K562 (cell line): Measurements from ENCODE around the gene SESN2. TPM values are rescaled to one million over a fixed set of nuclear protein-coding genes. Genes with fewer than 3 reads are reported as not detected.
A peak's percentile ranks its signal among the peaks of the same experiment; 100 is the strongest.

Experiments
- BRCA1 ChIP-seq, 2 experiments: fragments of 450-650 bp in 1 of 2; sonication (generic) in 1 of 2; formaldehyde crosslinking in 1 of 2; IDR thresholded peaks; 2 replicates each; pipeline versions ENCODE4 v1.5.0 to v1.6.1; 2017 to 2020; ENCODE audit warnings: mild to moderate bottlenecking in 1 of 2, missing genetic modification reagents in 1 of 2
- CBFA2T2 ChIP-seq: fragments of 450-650 bp; conservative IDR thresholded peaks from 2 replicates; pipeline ENCODE4 v1.6.1; 2017; ENCODE audit warnings: mild to moderate bottlenecking
- FOS ChIP-seq: IDR thresholded peaks from 3 replicates; pipeline ENCODE4 v1.6.1; 2011; ENCODE audit not compliant: insufficient read length; ENCODE audit errors: extremely low read depth
- MBD2 ChIP-seq: sonication (generic); IDR thresholded peaks from 2 replicates; pipeline ENCODE4 v1.6.1; 2016; ENCODE audit warnings: low read depth, borderline replicate concordance
- NR1H2 ChIP-seq: sonication (generic); formaldehyde crosslinking; IDR thresholded peaks from 2 replicates; pipeline ENCODE4 v1.4.0; 2020; ENCODE audit warnings: mild to moderate bottlenecking, missing genetic modification reagents
- RHOXF2B ChIP-seq: fragments of 250-450 bp; sonication (Bioruptor Pico); conservative IDR thresholded peaks from 2 replicates; pipeline ENCODE4 v1.5.1; 2021
- SIX5 ChIP-seq, 2 experiments: IDR thresholded peaks; 2 replicates each; pipeline ENCODE4 v1.6.1; 2011; ENCODE audit warnings: low read length in 2 of 2, borderline replicate concordance in 1 of 2, low read depth in 1 of 2, mild to moderate bottlenecking in 1 of 2, moderate library complexity in 1 of 2; ENCODE audit not compliant: insufficient read depth in 1 of 2
- SMAD3 ChIP-seq: fragments of 450-650 bp; formaldehyde crosslinking; conservative IDR thresholded peaks from 2 replicates; pipeline ENCODE4 v1.4.0; 2020; ENCODE audit warnings: mild to moderate bottlenecking
- SRF ChIP-seq, 2 experiments: fragments of 250-450, 450-650 bp in 1 of 2; sonication (Bioruptor Pico) in 1 of 2; sonication (generic) in 1 of 2; formaldehyde crosslinking; IDR thresholded peaks; 2 replicates each; pipeline versions ENCODE4 v1.5.0 to v1.5.1; 2020 to 2022; ENCODE audit warnings: mild to moderate bottlenecking in 1 of 2, missing genetic modification reagents in 1 of 2
- ZFP36 ChIP-seq: fragments of 150-350 bp; IDR thresholded peaks from 2 replicates; pipeline ENCODE4 v1.6.1; 2018; ENCODE audit warnings: low read length, low read depth; ENCODE audit not compliant: partially characterized antibody
- ZNF174 ChIP-seq: fragments of 250-450 bp; sonication (Bioruptor Pico); IDR thresholded peaks from 2 replicates; pipeline ENCODE4 v1.4.0; 2020; ENCODE audit warnings: mild to moderate bottlenecking
- ZNF780A ChIP-seq: fragments of 250-450 bp; sonication (Bioruptor Pico); IDR thresholded peaks from 2 replicates; pipeline ENCODE4 v1.5.0; 2021; ENCODE audit warnings: mild to moderate bottlenecking
- polyA plus RNA-seq, 8 experiments: library from polyadenylated mRNA; depleted of rRNA in 4 of 8; stranded (reverse) in 5 of 8; unstranded in 3 of 8; fragments of >200 nt; fragmentation: Nextera tagmentation in 2 of 8; fragmentation: Illumina TruSeq in 1 of 8; extraction: Ambion mirVana in 2 of 8; extraction: Trizol in 1 of 8; gene quantifications; 2 replicates each; pipeline versions ENCODE4 v1.2.1 to v1.2.3, GENCODE V29; 2011 to 2014; ENCODE audit warnings: inconsistent platforms in 1 of 8, missing spikeins in 1 of 8
- total RNA-seq, 7 experiments: library from RNA; depleted of rRNA in 6 of 7; stranded (reverse); fragments of >200 nt in 6 of 7; fragmentation: Illumina TruSeq in 2 of 7; extraction: Trizol in 2 of 7; gene quantifications; 2 replicates each; pipeline versions ENCODE4 v1.2.1 to v1.2.3, GENCODE V29; 2011 to 2021; ENCODE audit warnings: low replicate concordance in 1 of 7
- TF ChIP-seq, protein P1 (sequence below): fragments of 450-650 bp; IDR thresholded peaks from 2 replicates; pipeline ENCODE4 v1.6.1; 2016; ENCODE audit warnings: mild to moderate bottlenecking, moderate library complexity
- TF ChIP-seq, protein P2 (sequence below): IDR thresholded peaks from 2 replicates; pipeline ENCODE4 v1.6.1; 2011; ENCODE audit not compliant: insufficient read length; ENCODE audit errors: extremely low read depth
- TF ChIP-seq, protein P3 (sequence below), 2 experiments: fragments of 450-650 bp in 1 of 2; sonication (generic) in 1 of 2; formaldehyde crosslinking in 1 of 2; IDR thresholded peaks in 1 of 2; conservative IDR thresholded peaks in 1 of 2; 2 replicates each; pipeline versions ENCODE4 v1.6.1 to v1.8.1; 2016 to 2023; ENCODE audit warnings: mild to moderate bottlenecking in 2 of 2, moderate library complexity in 2 of 2, inconsistent platforms in 1 of 2, missing genetic modification reagents in 1 of 2

Gene SESN2
- total and polyA plus RNA-seq, 9 of the 15 experiments (the other 6 are each of a cell fraction or from before 2014, with no cell fraction given), result 3.7 to 71.3 (median 16.8) TPM

DNA sequence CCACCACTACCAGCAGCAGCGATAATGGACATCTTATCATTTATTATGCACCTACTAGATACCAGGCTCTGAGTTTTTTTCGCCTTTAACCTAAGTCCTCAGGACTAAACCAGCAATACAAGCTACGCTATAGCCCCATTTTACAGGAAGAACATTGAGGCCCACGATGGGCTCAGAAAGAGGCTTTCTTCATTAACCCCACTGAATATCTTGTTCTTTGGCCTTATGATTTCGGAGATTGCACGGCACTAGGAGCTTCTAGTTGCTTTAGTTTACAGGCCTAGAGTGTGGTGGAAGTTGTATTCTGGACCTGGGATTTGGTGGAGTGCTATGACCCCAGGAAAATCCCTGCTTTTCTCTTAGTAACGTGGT lies 1.5 kb downstream of the SESN2 start (continued):
- TF ChIP-seq, protein P1, sequence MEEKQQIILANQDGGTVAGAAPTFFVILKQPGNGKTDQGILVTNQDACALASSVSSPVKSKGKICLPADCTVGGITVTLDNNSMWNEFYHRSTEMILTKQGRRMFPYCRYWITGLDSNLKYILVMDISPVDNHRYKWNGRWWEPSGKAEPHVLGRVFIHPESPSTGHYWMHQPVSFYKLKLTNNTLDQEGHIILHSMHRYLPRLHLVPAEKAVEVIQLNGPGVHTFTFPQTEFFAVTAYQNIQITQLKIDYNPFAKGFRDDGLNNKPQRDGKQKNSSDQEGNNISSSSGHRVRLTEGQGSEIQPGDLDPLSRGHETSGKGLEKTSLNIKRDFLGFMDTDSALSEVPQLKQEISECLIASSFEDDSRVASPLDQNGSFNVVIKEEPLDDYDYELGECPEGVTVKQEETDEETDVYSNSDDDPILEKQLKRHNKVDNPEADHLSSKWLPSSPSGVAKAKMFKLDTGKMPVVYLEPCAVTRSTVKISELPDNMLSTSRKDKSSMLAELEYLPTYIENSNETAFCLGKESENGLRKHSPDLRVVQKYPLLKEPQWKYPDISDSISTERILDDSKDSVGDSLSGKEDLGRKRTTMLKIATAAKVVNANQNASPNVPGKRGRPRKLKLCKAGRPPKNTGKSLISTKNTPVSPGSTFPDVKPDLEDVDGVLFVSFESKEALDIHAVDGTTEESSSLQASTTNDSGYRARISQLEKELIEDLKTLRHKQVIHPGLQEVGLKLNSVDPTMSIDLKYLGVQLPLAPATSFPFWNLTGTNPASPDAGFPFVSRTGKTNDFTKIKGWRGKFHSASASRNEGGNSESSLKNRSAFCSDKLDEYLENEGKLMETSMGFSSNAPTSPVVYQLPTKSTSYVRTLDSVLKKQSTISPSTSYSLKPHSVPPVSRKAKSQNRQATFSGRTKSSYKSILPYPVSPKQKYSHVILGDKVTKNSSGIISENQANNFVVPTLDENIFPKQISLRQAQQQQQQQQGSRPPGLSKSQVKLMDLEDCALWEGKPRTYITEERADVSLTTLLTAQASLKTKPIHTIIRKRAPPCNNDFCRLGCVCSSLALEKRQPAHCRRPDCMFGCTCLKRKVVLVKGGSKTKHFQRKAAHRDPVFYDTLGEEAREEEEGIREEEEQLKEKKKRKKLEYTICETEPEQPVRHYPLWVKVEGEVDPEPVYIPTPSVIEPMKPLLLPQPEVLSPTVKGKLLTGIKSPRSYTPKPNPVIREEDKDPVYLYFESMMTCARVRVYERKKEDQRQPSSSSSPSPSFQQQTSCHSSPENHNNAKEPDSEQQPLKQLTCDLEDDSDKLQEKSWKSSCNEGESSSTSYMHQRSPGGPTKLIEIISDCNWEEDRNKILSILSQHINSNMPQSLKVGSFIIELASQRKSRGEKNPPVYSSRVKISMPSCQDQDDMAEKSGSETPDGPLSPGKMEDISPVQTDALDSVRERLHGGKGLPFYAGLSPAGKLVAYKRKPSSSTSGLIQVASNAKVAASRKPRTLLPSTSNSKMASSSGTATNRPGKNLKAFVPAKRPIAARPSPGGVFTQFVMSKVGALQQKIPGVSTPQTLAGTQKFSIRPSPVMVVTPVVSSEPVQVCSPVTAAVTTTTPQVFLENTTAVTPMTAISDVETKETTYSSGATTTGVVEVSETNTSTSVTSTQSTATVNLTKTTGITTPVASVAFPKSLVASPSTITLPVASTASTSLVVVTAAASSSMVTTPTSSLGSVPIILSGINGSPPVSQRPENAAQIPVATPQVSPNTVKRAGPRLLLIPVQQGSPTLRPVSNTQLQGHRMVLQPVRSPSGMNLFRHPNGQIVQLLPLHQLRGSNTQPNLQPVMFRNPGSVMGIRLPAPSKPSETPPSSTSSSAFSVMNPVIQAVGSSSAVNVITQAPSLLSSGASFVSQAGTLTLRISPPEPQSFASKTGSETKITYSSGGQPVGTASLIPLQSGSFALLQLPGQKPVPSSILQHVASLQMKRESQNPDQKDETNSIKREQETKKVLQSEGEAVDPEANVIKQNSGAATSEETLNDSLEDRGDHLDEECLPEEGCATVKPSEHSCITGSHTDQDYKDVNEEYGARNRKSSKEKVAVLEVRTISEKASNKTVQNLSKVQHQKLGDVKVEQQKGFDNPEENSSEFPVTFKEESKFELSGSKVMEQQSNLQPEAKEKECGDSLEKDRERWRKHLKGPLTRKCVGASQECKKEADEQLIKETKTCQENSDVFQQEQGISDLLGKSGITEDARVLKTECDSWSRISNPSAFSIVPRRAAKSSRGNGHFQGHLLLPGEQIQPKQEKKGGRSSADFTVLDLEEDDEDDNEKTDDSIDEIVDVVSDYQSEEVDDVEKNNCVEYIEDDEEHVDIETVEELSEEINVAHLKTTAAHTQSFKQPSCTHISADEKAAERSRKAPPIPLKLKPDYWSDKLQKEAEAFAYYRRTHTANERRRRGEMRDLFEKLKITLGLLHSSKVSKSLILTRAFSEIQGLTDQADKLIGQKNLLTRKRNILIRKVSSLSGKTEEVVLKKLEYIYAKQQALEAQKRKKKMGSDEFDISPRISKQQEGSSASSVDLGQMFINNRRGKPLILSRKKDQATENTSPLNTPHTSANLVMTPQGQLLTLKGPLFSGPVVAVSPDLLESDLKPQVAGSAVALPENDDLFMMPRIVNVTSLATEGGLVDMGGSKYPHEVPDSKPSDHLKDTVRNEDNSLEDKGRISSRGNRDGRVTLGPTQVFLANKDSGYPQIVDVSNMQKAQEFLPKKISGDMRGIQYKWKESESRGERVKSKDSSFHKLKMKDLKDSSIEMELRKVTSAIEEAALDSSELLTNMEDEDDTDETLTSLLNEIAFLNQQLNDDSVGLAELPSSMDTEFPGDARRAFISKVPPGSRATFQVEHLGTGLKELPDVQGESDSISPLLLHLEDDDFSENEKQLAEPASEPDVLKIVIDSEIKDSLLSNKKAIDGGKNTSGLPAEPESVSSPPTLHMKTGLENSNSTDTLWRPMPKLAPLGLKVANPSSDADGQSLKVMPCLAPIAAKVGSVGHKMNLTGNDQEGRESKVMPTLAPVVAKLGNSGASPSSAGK, result no peak
- TF ChIP-seq SRF (CRISPR knock-in tag; IDR thresholded peaks at IDR 0.05), result no peak
- TF ChIP-seq BRCA1 (IDR thresholded peaks at IDR 0.05), result no peak
- no peak for TF ChIP-seq BRCA1 (CRISPR knock-in tag; IDR thresholded peaks at IDR 0.05)
- TF ChIP-seq SIX5 (IDR thresholded peaks at IDR 0.05; ENCODE audit: borderline replicate concordance in 1 of 2, insufficient read depth in 1 of 2, low read depth in 1 of 2, low read length in 2 of 2), result no peak
- no peak for TF ChIP-seq RHOXF2B (CRISPR knock-in tag)
- TF ChIP-seq MBD2, result no peak
- no peak for TF ChIP-seq SMAD3 (CRISPR knock-in tag)
- TF ChIP-seq ZNF174, result no peak
- TF ChIP-seq, protein P2, sequence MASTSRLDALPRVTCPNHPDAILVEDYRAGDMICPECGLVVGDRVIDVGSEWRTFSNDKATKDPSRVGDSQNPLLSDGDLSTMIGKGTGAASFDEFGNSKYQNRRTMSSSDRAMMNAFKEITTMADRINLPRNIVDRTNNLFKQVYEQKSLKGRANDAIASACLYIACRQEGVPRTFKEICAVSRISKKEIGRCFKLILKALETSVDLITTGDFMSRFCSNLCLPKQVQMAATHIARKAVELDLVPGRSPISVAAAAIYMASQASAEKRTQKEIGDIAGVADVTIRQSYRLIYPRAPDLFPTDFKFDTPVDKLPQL, result no peak
- TF ChIP-seq ZNF780A (CRISPR knock-in tag), result no peak
- TF ChIP-seq ZFP36, result peak; percentile 20
- no peak for TF ChIP-seq NR1H2
- no peak for TF ChIP-seq CBFA2T2
- TF ChIP-seq, protein P3, sequence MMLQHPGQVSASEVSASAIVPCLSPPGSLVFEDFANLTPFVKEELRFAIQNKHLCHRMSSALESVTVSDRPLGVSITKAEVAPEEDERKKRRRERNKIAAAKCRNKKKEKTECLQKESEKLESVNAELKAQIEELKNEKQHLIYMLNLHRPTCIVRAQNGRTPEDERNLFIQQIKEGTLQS (IDR thresholded peaks at IDR 0.05), result no peak
- TF ChIP-seq, protein P3 (CRISPR knock-in tag; conservative IDR thresholded peaks at IDR 0.05), result no peak
- no peak for TF ChIP-seq FOS
